HG03039 (cell line): ENCODE results near the gene SPIN2B.

ENCODE experiments used
- ATAC-seq: cut with Tn5 transposase; IDR thresholded peaks from one replicate; pipeline ENCODE4 v1.9.1; 2021; ENCODE audit warnings: mild to moderate bottlenecking, moderate library complexity; ENCODE audit not compliant: unreplicated experiment

SPIN2B gene

DNA sequence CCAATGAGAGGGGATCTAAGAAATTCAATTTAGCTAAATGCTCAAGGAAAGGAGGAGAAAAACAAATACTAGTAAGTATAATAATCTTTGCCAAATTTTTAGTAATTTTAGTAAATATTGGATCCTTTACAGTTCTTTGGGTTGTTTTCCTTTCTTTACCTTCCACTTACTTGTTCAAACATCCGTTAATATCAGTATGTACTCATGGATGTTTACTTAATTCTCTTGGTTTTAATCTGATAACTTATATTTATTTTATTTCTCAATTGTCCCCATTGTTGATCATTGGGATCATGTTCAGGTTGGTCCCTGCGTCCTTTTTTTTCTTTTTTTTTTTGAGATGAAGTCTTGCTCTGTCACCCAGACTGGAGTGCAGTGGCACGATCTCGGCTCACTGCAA lies 46.9 kb downstream of the SPIN2B start:
- no peak for ATAC-seq

DNA sequence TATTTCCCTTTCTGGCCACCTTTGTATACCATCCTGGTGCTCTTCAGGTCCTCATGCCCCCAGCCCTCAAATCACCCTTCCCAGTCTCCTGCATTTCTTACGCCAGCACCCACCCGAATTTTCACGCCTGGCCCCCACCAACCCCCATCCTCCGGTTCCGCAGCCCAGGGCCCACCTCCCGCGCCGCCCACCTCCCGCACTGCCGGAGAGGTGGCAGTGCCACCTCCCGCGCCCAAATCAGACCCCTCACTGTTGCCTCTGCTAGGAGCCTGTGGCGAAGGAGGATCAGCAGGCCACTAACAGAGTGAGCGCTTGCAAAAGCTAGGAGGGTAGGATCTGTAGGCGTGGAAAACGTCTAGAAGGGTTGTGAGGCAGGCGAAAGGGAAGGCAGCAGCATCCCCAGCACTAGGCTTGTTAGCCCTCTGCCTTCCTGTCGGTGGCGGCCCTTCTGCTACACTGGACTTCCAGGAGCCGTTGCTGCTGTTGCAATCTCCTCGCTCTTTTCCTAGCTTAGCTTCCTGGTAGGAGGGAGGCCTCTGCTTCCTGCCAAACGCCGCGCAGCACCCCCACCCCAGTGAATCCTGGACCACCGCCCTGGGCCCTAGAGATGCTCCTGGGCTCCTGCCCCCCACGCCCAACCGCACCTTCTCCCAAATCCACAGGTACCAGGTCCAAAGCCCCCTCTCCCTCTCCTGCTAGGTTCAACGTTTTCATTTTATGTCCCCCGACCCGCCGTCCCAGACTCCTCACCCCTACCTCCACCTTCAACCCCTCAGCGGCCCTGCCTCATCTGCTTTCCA lies 51.0 kb downstream of the SPIN2B start:
- no peak for ATAC-seq
